Cardiac fibroblast (primary cell): ENCODE results near the gene DOK5.
A peak's percentile ranks its signal among the peaks of the same experiment; 100 is the strongest.

Experiments used
- DNase-seq, 2 donors: peaks; one replicate each; pipeline versions ENCODE4 v3.0.0 to v3.0.0-alpha.2; 2010; ENCODE audit warnings: low read depth in 2 of 2
- H3K4me3 ChIP-seq, 2 donors: replicated peaks in 1 of 2; 1 replicate in 1 of 2; 2 replicates in 1 of 2; pipeline ENCODE4 v1.5.1; 2011; ENCODE audit warnings: low read depth in 2 of 2, low read length in 2 of 2, mild to moderate bottlenecking in 2 of 2, moderate library complexity in 1 of 2
- TF ChIP-seq, protein P1 (sequence below): IDR thresholded peaks from one replicate; pipeline ENCODE4 v1.5.1; 2011; ENCODE audit warnings: low read depth, mild to moderate bottlenecking, low read length, inconsistent platforms

The DOK5 gene

DNA sequence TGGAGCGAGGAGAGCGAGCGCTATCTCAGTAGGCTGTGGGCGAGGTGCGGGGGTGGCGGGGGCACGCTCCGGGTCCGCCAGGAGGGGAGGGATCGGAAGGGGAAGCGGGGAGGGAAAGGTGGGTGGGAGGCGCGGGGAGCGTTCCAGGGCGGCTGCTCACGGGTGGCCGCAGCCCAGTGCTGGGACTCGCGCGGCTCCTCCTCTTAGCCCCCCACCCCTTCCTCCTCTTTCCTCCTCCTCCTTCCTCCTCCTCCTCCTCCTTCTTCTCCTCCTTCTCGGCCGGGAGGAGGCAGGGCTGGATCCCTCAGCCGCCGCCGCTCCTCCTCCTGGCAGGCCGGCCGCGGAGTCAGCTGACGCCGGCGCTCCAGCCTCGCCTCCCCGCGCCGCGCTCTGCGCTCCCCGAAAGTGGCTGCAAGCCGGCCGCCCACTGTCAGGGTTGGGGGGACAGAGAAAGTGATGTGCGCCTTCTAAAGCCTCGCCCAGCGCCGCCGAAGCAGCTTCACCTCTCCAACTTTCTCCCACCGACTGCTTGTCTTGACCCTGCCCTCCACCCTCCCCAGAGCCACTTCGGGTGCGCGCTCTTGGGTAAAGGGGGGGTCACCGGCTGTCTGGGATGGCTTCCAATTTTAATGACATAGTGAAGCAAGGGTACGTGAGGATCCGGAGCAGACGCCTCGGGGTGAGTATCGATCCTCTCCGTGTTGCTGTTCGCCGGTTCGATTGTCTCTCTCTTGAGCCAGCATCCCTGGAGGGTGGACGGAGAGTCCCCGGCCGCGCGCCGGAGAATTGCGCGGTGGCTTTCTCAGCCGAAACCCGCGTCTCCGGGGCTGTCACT lies at the start of gene DOK5:
TSS of gene DOK5 (plus strand) at position 260 of the 835 bp plus-strand sequence. CDS start at position 614, 354 bp downstream.
- DNase-seq = peak; percentile 38 to 81
- H3K4me3 ChIP-seq = peak within 1 kb of the TSS; percentile 62 to 87
- TF ChIP-seq, protein P1, sequence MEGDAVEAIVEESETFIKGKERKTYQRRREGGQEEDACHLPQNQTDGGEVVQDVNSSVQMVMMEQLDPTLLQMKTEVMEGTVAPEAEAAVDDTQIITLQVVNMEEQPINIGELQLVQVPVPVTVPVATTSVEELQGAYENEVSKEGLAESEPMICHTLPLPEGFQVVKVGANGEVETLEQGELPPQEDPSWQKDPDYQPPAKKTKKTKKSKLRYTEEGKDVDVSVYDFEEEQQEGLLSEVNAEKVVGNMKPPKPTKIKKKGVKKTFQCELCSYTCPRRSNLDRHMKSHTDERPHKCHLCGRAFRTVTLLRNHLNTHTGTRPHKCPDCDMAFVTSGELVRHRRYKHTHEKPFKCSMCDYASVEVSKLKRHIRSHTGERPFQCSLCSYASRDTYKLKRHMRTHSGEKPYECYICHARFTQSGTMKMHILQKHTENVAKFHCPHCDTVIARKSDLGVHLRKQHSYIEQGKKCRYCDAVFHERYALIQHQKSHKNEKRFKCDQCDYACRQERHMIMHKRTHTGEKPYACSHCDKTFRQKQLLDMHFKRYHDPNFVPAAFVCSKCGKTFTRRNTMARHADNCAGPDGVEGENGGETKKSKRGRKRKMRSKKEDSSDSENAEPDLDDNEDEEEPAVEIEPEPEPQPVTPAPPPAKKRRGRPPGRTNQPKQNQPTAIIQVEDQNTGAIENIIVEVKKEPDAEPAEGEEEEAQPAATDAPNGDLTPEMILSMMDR = no peak

DNA sequence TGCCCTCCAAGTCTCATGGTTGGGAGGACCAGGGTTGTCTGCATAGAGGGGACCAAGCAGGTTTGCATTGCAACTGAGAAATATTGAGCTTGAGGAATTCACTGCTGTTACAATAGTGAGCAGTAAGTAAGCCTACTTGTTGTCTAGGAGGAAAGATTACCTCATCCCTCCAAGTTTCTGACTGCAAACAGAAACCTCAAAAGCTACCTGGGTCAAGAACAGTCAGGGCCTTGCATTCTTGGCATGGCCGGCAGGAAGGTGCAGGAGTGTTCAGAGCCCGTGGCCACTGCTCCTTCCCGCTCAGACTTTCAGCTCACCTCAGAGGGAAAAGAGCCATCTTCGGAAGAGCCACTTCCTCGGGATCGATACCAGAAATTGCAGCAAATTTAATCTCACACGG lies 46.0 kb upstream of the DOK5 start:
- TF ChIP-seq, protein P1 = no peak
- no peak for DNase-seq
- H3K4me3 ChIP-seq = no peak overlapping the region

DNA sequence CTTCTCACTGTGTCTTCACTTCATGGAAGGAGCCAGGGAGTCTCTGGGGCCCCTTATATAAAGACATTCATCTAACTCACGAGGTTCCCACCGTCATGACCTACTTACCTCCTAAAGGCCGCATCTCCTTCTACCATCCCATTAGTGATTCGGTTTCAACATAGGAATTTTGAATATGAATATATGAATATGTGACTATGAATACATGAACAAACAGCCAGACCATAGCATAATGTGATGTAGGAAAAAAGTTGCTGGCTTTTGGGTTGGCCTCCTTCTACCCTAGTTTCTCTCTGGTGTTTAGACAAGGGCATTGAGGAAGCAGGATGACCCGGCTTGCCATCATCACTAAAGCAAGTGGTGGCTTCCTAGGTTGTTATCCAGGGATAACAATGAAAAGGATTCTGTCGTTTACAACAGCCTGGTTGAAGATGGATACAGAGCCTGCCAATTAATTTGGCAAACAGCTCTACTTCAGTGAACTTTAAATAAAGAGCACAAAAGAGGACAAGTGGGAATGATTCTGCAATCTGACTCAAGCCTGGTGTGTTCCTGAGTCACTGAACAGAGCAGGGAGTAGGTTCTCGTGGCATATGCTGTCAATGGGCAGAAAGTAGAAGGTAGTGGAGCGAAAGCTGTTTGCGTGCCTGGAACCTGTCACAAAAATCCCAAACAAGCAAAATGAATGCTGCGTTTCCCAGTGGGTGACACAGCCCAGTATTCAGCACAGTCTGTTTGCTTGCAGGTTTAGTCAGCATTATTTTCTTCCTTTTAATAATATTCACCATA lies 44.0 kb upstream of the DOK5 start:
- H3K4me3 ChIP-seq = no peak overlapping the region
- TF ChIP-seq, protein P1 = no peak
- peak; percentile 2 to 14 for DNase-seq

DNA sequence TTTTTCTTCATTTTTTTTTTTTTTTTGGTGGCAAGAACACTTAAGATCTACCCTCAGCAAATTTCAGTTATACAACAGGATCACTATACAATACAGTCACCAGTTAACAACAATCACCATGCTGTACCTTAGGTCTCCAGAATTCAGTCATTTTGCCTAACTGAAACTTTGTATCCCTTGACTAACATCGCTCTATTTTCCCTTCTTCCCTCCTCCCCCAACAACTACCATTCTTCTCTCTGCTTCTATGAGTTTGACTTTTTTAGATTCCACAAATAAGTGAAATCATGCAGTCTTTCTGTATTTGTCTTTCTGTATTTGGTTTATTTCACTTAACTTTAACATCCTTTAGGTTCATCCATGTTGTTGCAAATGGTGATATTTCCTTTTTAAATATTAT lies 42.4 kb upstream of the DOK5 start:
- no peak overlapping the region for H3K4me3 ChIP-seq
- TF ChIP-seq, protein P1 = no peak
- DNase-seq = no peak

DNA sequence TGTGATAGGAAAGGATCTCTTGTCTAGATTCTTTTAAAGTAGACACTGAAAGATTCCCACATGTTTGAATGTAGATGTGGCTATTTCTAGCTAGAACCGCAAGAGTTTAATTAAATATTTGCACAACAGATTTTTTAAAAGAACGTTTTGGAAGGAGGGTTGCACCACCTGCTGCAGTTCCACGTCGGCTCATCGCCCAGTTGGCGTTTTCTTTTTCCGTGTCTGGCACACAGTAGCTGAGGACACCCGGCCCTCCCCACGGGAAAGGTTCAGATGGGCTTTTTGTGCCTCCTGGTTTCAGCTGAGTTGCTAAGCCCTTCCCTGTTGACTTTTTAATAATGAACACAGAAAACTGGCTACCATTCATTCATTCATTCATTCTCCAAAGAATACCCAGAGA lies 41.8 kb upstream of the DOK5 start:
- no peak overlapping the region for H3K4me3 ChIP-seq
- no peak for DNase-seq
- TF ChIP-seq, protein P1 = no peak

DNA sequence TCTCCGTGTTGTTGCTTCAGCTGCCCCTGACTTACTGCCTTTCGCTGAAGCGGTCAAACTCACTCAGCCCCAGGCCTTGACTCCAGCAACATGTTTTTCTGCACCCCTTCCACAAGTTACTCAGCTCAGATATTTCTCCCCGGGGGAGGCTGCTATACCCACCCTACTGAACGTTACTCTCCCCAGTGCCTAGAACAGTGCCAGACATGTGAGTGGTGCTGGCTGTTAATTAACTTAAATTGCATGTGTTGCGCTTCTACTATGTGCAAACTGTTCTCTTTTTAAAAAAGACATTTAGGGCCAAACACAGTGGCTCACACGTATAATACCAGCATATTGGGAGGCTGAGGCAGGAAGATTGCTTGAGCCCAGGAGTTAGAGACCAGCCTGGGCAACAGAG lies 41.2 kb upstream of the DOK5 start:
- TF ChIP-seq, protein P1 = no peak
- DNase-seq = no peak
- H3K4me3 ChIP-seq = no peak overlapping the region
